T-helper 1 cell treated with Interleukin-12 subunit alpha and Interleukin-12 subunit beta and Interleukin-4 antibody, amounts not matched to agents 30 μg/mL and 1 μg/mL, for 36 hours (primary cell): ENCODE results near the gene TNS4.

Experiments used
- H3K27ac Mint-ChIP-seq: one replicate; pipeline ENCODE4 v1.8.0; 2021; ENCODE audit warnings: mild to moderate bottlenecking, mixed read lengths
- H3K27me3 Mint-ChIP-seq: one replicate; pipeline ENCODE4 v1.8.0; 2021; ENCODE audit warnings: low read depth, mixed read lengths
- H3K36me3 Mint-ChIP-seq: one replicate; pipeline ENCODE4 v1.8.0; 2021; ENCODE audit warnings: low read depth, mixed read lengths
- H3K4me1 Mint-ChIP-seq: one replicate; pipeline ENCODE4 v1.8.0; 2021; ENCODE audit warnings: low read depth, mixed read lengths
- H3K4me3 Mint-ChIP-seq: one replicate; pipeline ENCODE4 v1.8.0; 2021; ENCODE audit warnings: mild to moderate bottlenecking, moderate library complexity, mixed read lengths
- H3K9me3 Mint-ChIP-seq: one replicate; pipeline ENCODE4 v1.8.0; 2021; ENCODE audit warnings: mixed read lengths

The TNS4 gene

GRCh38 chr17:40427002-40427491, 74.4 kb downstream of the TNS4 start:
- Mint-ChIP-seq H3K4me1 (peaks cover 30% of the 10 kb centered on the region), H3K36me3 (peaks cover 2% of the 10 kb centered on the region), H3K27ac (peak overlapping the region; percentile 8), H3K4me3 (peak overlapping the region; percentile 43), H3K27me3 (peaks cover 41% of the 10 kb centered on the region), H3K9me3 (no peaks in the 10 kb centered on the region)
